Fibroblast of skin of left quadriceps (primary cell): Measurements from ENCODE around the gene PLD5.

Experiments
- DNase-seq, 2 experiments: peaks; one replicate each; pipeline ENCODE4 v3.0.0-alpha.2; 2013; ENCODE audit warnings: low read depth in 2 of 2

Gene PLD5

DNA sequence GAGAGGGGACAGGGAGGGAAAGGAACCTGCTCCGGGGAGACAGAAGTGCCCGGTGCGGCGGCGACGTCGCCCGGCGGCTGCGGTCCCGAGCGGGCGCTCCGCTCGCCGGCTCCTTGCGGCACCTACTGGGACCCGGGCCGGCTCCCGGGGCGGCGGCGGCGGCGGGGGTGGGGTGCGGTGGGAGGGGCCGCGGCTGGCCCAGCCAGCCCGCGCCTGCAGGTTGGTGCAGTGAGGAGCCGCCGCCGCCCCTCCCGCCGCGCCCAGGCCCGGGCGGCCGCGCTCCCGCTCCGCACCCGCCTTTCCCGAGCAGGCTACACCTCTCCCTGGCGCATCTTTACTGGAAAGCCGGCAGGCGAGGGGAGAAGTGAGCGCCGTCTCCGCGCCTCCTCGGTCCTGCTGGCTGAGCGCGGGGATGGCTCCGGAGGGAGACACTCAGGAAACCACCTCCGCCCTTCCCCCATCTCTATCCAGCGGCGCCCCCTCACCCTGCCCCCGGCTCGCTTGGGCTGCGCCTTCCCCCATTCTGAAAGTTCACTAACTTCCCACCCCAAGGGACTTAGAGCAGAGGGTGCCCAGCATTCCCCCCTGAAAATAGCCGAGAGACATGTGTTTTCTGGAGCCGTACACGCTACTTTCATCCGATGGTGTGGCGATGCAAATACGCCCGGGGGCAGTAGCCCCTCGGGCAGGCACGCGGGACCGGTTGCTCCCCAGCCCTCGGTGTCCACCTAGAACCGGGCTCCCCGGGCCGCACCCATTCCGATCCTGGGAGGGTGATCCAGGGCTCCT lies at the start of gene PLD5:
Gene PLD5 (minus strand): TSS at position 127 of the 789 bp plus-strand sequence.
- DNase-seq = no peak

- DNase-seq = no peak
These were observed 45.4 kb upstream of the PLD5 start for GRCh38 chr1:242569867-242570266.

GRCh38 chr1:242568666-242569065 lies 44.2 kb upstream of the PLD5 start:
- no peak for DNase-seq

- no peak for DNase-seq
These were observed 43.1 kb upstream of the PLD5 start for GRCh38 chr1:242567596-242567995.

GRCh38 chr1:242556759-242557158 lies 32.3 kb upstream of the PLD5 start:
- no peak for DNase-seq

DNA sequence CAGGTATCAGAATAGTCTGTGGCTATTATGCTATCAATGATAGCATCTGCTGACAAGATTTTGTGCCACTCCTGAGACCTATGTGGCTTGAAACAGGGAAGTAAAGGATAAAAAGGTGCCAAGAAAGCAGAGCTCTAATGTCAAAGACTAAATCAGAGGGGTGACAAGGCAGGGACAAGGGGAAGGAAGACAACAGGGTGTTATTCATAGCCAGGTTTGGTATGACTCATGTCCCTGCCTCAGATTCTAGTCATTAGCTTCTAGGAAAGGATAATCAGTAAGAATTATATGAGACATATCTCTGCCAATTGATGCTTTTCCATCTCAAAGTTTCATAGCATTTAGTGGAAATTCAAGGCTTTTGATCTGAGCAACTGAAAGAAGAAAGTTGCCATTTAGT lies 31.8 kb upstream of the PLD5 start:
- no peak for DNase-seq

DNA sequence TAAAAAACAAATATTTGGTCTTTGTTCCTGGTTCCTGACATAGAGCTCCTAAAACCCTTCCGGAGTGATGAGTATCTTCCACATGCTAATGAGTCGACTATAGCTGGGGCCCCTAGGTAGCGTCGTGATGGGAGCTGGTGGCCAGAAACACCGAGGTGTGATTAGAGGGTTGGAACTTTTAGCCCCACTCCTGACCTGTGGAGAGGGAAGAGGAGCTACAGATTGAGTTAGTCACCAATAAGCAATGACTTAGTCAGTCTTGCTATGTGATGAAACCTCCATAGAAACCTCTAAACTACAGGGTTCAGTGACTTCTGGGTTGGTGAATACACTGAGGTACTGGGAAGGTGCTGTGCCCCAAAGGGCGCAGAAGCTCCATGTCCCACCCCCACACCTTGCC lies 30.1 kb upstream of the PLD5 start:
- DNase-seq = no peak

GRCh38 chr1:242546849-242547729 lies 22.6 kb upstream of the PLD5 start:
- DNase-seq = no peak

- no peak for DNase-seq
These were observed 21.9 kb upstream of the PLD5 start for GRCh38 chr1:242546441-242546840.

GRCh38 chr1:242544071-242544470 lies 19.6 kb upstream of the PLD5 start:
- DNase-seq = no peak

DNA sequence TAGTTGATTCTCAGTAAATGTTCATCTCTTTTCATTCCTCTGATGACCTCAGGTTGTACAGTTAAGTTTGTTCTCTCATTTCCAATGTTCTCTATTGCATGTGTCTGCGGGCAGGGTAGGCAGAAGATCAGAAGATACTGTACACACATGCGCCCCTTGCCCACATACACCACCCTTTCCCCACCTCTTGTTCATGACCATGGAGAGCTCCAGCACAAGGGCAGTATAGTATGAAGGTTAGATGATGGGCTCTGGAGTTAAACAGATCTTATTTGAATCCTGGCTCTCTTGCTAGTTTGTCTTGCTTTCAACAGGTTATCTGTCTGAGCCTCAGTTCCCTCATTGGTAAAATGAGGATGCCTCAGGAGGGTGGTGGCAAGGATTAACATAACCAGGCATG lies 17.8 kb upstream of the PLD5 start:
- DNase-seq = no peak

- no peak for DNase-seq
These were observed 11.5 kb upstream of the PLD5 start for GRCh38 chr1:242535986-242536385.

DNA sequence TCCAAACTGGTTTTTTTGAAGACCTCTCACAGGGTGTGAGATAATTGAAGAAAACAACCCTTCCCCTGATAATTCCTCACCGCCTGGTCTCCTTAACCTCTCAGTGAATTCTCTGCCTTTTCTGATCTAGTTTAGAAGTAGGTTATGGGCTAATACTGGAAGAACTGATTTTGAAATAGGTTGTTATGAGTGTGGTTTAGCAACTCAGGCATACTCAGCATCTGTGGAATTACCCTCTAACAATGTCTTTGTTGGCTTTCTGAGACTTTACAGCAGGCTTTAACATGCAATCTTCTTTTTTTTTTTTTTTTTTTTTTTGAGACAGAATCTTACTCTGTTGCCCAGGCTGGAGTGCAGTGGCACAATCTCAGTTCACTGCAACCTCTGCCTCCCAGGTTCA lies 10.3 kb upstream of the PLD5 start:
- DNase-seq = no peak

DNA sequence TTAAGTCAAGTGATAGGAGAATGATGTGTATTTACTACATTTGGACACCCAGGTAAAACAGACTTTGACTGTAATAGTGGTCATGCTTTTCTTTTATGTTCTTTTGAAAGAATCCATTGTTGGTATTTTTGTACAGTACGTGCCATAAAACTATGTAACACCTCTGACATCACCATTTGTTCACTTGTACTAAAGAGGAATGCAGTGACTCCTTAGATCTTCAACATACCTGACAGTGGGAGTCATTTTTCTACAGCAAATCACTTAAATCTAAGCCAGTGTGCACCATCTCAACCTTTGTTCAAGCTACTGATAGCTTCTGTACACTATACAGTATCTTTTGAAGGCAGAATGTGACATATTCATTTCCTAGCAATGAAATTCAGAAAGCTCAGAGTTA lies 6.3 kb upstream of the PLD5 start:
- DNase-seq = no peak

DNA sequence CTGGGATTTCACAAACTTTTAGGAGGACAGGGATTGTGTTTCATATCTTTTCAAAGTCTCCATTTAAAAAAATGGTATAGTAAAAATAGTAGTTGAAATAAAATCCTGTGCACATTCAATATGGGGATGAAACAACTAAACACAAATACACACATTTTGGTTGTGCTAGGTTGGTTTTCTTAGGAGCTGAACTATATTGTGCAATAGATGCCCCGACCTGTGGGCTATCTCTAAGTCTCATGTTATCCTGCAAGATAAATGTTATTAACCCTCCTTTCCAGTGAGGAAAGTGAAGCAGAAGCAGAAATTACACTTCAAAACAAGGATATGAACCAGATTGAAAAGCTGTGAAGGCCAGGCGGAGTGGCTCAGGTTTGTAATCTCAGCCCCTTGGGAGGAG lies 1.3 kb upstream of the PLD5 start:
- DNase-seq = no peak

GRCh38 chr1:242525360-242525722 lies 844 bp upstream of the PLD5 start:
- no peak for DNase-seq

DNA sequence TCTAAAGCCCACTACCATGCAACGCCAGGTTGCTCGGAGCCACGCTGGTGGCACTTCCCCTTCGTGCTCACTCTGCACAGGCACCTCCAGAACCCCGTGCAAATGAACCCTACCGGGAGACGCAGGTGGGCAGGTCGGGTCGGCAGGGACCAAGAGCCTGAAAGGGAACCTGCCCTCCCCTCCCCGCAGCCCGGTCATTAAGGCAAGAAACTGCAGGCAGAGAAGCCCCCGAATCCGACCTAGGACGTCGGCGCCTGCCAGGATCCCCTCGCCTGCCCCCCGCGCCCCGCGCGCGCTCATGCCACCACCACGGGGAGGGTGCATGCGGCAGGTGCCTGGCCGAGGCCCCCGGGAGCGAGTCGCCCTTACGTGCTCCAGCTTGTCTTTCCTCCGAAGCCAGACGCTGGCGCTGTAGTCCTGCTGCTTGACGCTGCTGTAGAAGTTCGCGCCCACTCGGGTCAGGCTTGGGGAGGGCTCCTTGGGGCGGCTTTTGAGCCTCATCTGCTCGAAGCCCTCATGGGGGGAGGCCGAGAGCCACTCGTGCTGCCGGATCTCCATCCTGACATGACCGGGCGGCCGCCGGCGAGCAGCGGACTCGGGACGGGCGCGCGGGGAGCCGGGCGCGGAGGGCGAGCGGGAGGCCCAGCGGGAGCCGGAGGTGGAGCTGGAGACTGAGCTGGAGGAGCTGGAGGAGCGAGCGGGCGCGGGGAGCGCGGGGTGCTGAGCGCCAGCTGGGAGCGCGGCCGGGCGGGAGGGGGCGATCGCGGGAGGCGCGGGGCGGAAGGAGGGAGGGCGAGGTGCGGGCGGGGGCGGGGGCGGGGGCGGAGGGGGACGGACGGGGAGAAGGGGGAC lies 552 bp downstream of the PLD5 start:
- no peak for DNase-seq

- DNase-seq = no peak
These were observed 1.3 kb downstream of the PLD5 start for GRCh38 chr1:242522996-242523718.

- no peak for DNase-seq
These were observed 2.1 kb downstream of the PLD5 start for GRCh38 chr1:242522304-242522945.

GRCh38 chr1:242515555-242515954 lies 8.9 kb downstream of the PLD5 start:
- no peak for DNase-seq

DNA sequence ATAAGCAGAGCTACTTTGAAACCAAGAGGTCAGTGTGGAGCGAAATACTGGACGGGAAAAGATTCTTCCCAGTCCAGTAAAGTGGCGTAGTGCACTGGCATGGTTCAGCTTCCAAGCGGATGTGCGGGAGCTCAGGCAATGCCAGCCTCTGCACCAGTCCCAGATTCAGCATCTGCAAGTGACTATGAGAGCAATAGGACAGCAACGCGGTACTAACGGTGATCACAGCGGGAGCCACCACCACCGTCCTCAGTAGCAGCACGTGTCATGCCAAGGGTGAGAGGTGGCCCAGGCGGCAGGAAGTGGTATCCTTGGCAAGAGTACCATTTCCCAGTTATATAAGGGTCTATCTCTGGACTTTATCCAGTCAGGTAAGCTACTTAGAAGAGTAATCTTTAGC lies 17.8 kb downstream of the PLD5 start:
- no peak for DNase-seq
